ENCODE data around the gene LPCAT2. TPM values are rescaled to one million over a fixed set of nuclear protein-coding genes. Genes with fewer than 3 reads are reported as not detected.

Gene LPCAT2
- total and polyA plus RNA-seq, 2 of the 8 experiments (the other 6 are each of a cell fraction or from before 2014, with no cell fraction given), result 2.2 to 10.6 TPM

- no peak for TF ChIP-seq CHD7 (IDR thresholded peaks at IDR 0.05; ENCODE audit: insufficient replicate concordance, low read length)
- no peak for TF ChIP-seq EGR1 (IDR thresholded peaks at IDR 0.05; ENCODE audit: borderline replicate concordance, low read depth, low read length)
- TF ChIP-seq BACH1 (IDR thresholded peaks at IDR 0.05; ENCODE audit: low read length), result no peak
- TF ChIP-seq JUN (IDR thresholded peaks at IDR 0.05; ENCODE audit: low read depth, low read length), result no peak
- no peak for TF ChIP-seq TCF12 (IDR thresholded peaks at IDR 0.05; ENCODE audit: low read depth, low read length)
- no peak for TF ChIP-seq NANOG (IDR thresholded peaks at IDR 0.05; ENCODE audit: insufficient read depth, low read depth, low read length, poor library complexity, severe bottlenecking)
- no peak for TF ChIP-seq FOSL1 (IDR thresholded peaks at IDR 0.05; ENCODE audit: insufficient read depth, low read depth, low read length)
- TF ChIP-seq MAX (IDR thresholded peaks at IDR 0.05), result no peak
- TF ChIP-seq TEAD4 (IDR thresholded peaks at IDR 0.05; ENCODE audit: low read depth, low read length), result no peak
These were observed 27.8 kb upstream of the LPCAT2 start (continued) for GRCh38 chr16:55481023-55481422.
